Measurements from ENCODE around the gene CACNA1H. TPM values are rescaled to one million over a fixed set of nuclear protein-coding genes. Genes with fewer than 3 reads are reported as not detected.

Gene CACNA1H
- total RNA-seq, 1 experiment from 2014 or later: 24.8 TPM

DNA sequence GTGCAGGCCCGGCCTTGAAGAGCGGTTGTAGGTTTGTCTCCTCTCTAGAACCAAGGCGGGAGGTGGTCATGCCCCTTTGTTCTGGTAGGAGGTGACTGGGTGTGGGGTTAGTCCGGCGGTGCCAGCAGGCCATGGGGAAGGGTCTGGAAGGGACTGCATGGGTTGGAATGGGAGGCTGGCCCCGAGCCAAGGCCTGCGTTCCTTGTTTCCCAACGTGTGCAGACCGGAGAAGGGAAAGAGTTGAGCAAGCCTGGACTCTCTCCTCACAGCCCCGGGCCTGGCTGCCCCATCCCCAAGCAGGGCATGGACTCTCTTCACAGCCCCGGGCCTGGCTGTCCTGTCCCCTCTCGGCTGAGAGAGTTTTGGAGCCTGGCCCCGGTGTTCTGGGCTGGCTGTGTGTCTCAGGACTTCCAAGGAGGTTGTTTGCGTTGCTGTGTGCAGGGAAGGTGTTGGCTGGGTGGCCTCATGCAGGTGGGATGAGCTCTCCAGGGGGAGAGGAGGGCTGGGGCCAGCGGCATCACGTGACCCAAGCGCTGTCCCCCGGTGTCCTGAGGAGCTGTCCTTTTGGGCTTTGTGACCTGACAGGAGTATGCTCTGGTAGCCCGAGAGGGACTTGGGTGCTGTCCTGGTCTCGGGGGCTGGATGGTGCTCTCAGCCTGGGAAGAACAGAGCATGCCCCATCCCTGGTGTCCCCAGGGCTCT lies 2.6 kb downstream of the CACNA1H start:
- Histone ChIP-seq H3K27me3 (ENCODE audit: control insufficient read depth, insufficient read depth, low read length) (no peaks in the 10 kb centered on the region), H3K36me3 (replicated peaks; ENCODE audit: control insufficient read depth, insufficient read depth, low read length) (no peaks in the 10 kb centered on the region), H3K4me3 (ENCODE audit: insufficient read depth, low read depth, low read length) (no peak overlapping the region)
- peak; percentile 62 for DNase-seq

DNA sequence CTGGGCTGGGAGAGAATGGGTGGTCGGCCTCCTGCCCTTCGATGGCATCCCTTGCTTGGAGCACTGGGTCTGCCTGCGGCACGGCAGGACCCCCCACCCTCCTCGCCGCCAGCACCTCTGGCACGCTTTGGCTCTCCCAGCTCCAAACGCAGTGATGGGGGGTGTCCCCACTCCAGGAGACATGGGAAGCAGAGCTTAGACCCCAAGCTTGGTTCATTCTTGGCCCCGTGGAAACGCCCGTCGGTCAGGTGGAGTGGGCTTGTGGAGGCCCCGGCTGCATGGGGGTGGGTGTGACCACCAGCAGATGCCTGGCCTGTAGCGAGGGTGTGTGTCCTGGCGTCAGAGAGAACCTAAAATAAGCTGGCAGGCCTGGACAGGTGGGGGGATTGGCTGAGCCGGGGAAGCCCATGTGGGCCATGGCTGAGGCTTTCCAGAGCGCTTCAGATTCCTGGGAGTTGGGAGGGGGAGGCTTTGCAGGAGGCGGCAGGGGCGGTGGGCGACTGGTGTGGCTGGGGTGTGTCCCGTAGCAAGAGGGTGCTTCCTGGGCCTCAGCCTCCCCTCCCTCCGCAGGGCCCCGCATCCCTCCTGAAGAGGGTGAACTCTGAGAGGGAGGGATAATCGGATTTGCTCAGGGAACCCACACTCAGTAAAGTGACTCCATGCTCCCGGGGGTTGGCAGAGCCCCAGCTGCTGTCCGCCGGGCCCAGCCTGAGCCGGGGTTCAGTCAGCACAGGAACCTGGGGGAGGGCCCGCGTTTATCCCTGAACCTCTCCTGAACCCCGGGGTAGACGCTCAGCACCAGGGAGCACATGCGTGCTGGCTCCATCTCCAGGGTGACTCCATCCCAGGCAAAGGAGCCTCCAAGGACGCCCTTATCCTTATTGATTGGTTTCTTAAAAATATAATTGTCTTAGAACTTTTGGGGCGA lies 3.4 kb downstream of the CACNA1H start:
- H3K4me3 ChIP-seq (ENCODE audit: insufficient read depth, low read depth, low read length): no peak overlapping the region
- DNase-seq: peak; percentile 75
- H3K36me3 ChIP-seq (replicated peaks; ENCODE audit: control insufficient read depth, insufficient read depth, low read length): no peaks in the 10 kb centered on the region
- no peaks in the 10 kb centered on the region for H3K27me3 ChIP-seq (ENCODE audit: control insufficient read depth, insufficient read depth, low read length)

DNA sequence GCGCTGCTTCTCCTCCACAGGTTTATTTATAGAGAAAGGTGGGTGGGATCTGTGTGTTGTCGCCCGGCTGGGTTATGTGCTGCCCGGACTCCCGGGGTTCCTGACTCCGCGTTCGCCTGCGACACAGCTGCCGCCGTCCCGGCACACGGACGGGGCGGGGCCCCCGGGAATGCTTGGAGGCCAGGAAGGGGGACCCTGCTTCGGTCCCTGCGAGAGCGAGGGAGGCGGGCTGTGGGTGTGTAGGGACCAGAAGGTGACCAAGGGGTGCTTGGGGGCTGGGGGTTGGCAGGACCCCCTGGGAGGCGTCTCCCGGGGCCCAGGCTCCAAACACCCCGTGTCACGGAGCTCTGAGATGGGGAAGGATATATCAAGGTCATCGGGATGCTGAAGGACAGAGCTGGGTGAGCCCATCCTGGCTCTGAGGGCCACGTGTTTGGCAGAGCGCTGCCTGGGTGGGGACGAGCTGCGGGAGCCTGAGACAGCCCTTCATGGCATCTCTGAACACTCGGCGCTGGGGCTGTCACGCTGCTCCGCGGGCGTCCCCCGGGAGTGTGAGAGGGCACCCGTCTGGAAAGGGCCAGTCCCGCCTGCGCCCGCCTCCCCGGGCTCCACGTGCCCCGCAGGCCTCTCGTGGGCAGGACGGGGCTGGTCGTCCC lies 4.2 kb downstream of the CACNA1H start:
- Histone ChIP-seq H3K4me3 (ENCODE audit: insufficient read depth, low read depth, low read length) (no peak overlapping the region), H3K36me3 (replicated peaks; ENCODE audit: control insufficient read depth, insufficient read depth, low read length) (no peaks in the 10 kb centered on the region), H3K27me3 (ENCODE audit: control insufficient read depth, insufficient read depth, low read length) (no peaks in the 10 kb centered on the region)
- DNase-seq: peak; percentile 71

DNA sequence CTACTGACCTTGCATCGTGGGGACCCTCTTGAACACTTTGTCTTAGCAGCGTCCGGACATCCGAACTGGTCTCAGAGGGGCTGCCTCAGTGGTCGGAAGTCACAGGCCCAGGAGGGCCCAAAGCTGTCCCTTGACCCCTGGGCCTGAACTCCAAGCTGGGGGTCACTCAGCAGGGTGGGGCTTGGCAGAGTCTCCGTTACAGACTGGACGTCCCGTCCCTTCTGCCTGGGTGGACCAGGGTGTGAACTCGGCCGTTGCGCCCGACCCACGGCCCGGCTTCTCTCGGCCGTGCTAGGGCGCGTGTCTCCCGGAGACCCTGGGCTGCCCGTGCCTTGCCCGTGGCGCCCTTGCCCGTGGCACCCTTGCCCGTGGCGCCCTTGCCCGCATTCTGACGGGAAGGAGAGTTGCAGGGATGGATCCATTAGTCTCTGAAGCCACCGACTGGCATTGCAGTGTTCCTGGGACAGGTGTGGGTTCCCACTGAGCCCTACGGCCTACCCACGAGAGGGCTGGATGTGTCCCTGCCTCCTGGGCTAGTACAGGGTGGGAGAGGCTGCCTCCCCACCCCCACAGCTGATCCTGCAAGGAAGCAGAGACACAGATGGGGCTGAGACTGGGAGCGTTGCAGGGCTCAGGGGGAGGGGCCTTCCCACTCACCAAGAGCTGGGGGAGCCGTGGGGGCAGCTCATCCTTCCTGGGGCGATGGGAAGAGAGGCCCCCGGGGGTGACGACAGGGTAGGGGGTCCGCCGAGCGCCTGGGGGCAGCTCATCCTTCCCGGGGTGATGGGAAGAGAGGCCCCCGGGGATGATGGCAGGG lies 4.9 kb downstream of the CACNA1H start:
- no peaks in the 10 kb centered on the region for H3K36me3 ChIP-seq (replicated peaks; ENCODE audit: control insufficient read depth, insufficient read depth, low read length)
- H3K27me3 ChIP-seq (ENCODE audit: control insufficient read depth, insufficient read depth, low read length): no peaks in the 10 kb centered on the region
- peak; percentile 73 for DNase-seq
- H3K4me3 ChIP-seq (ENCODE audit: insufficient read depth, low read depth, low read length): no peak overlapping the region

DNA sequence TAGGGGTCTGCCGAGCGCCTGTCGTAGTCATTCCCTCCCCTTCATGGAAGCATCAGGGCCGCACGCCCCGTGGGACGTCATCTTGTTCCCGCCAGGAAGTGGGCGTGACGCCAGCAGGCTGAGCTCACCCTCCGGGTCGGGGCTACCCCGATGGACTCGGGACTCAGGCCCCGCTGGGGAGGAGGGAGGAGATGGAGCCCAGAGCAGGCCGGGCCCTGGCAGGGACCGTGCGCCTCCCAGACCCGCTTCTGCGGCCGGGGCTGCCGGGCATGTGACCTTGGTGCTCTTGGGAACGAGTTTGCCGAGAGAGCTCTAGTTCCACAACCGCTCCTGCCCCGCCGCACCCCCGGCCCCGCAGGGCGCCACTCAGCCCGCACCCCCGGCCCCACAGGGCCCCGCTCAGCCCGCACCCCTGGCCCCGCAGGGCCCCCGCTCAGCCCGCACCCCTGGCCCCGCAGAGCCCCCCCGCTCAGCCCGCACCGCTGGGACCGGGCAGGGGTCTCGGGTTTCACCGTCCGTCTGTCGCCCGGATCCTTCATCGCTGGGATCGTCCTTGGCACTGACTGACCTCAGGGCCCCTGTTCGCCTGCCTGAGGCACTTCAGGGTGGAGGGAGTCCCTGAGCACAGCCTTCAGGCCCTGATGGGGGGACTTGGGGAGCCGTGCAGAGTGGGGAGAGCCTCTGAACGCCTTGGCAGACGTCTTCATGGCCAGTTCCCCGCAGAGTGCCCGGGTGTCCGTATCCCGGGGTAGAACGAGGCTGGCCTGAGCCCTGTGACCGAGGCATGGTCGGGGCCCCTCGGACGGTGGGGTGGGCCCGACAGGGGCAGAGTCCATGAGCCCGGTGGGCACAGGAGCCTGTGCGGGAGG lies 5.8 kb downstream of the CACNA1H start:
- H3K4me3 ChIP-seq (ENCODE audit: insufficient read depth, low read depth, low read length): no peak overlapping the region
- H3K27me3 ChIP-seq (ENCODE audit: control insufficient read depth, insufficient read depth, low read length): no peaks in the 10 kb centered on the region
- peak; percentile 72 for DNase-seq
- H3K36me3 ChIP-seq (replicated peaks; ENCODE audit: control insufficient read depth, insufficient read depth, low read length): no peaks in the 10 kb centered on the region

DNA sequence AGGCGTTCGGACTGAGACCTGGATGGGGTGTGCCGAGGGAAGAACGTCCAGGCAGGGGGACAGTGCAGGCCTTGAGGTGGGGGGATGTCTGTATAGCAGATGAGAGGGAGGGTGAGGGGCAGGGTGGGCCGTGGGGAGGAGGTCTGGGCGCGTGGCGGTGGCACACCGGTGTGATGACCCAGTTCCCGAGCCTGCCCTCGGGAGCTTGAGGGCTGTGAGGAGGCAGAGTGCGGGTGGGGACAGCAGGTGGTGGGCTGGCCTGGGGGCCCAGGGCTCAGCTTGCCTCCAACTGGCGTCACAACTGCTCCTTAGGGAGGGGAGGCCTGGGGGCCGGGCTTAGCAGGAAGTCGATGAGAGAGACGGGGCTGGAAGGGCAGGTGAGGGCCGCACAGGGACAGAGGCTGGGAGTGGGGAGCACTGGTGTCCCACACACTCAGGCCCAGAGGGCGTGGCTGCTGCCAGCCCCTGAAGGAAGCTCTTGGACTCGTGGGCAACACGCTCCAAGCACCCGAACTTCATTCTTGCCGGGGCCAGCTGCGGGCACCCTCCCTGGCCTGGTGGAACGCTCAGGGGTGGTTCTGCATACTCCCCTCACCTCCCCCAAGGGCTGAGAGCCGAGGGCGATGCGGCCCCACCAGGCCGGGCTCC lies 6.5 kb downstream of the CACNA1H start:
- no peaks in the 10 kb centered on the region for H3K36me3 ChIP-seq (replicated peaks; ENCODE audit: control insufficient read depth, insufficient read depth, low read length)
- H3K27me3 ChIP-seq (ENCODE audit: control insufficient read depth, insufficient read depth, low read length): no peaks in the 10 kb centered on the region
- peak; percentile 68 for DNase-seq
- no peak overlapping the region for H3K4me3 ChIP-seq (ENCODE audit: insufficient read depth, low read depth, low read length)

DNA sequence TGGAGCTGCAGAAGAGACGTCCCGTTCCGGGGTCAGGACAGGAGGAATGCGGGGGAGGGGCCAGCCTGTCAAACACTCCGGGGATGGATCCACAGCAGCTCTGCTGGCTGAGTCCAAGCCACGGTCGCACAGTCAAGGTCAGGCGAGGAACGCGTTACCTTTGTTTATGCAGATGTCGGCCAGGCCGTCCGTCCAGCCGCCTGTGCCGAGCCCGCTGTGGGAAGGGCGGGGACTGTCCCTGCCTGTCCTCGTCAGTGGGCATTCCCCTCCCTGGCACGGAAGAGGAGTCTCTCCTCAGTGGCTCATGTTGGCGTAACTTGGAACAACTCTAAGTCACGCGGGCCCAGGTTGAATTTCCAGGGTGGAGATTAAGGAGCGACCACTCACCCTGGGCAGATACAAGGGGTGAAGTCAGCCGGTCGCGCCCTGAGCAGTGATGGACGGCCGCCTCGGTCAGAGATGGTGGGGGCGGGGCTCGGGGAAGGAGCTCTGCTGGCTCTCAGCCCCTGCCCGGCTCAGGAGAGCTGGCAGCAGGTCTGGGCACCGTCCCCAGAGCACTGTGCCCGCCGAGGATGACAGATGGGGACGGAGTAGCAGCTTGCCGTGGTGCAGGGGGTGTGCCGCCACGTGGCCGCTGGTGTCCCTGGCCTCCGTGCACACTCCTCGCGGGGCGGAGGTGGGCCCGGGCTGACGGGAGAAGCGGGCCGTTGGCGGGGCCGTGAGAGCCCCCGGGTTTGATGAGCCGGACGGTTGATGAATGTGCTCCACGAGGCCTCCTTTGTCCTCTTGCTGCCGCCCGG lies 7.3 kb downstream of the CACNA1H start:
- peak; percentile 70 for DNase-seq
- Histone ChIP-seq H3K27me3 (ENCODE audit: control insufficient read depth, insufficient read depth, low read length) (no peaks in the 10 kb centered on the region), H3K36me3 (replicated peaks; ENCODE audit: control insufficient read depth, insufficient read depth, low read length) (no peaks in the 10 kb centered on the region), H3K4me3 (ENCODE audit: insufficient read depth, low read depth, low read length) (no peak overlapping the region)

DNA sequence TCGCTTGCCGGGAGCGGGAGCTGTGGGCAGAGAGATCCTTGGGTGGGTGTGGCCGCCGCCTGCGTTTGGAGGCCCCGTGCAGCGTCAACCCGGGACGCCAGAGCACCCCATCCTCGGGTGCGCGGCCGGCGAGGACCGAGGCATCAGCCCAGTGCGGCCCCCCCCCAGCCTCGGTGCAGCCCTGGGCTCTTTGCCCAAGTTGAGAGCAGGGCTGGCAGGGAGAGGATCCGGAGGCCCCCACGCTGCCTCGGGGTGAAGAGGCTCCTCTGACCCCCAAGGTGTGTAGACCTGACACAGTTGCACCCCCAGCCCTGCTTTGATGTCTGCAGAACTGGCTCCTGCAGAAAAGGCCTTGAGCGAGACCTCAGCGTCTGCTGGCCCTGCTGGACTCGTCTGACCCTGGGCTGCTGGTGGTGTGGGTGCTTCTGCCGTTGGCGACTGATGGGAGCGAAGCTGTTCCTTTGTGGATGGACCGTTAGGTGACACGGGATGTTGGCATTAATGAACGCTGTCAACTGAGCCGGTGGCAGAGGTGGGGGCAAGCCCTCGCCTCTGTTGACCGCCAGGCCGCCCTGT lies 8.0 kb downstream of the CACNA1H start:
- no peaks in the 10 kb centered on the region for H3K36me3 ChIP-seq (replicated peaks; ENCODE audit: control insufficient read depth, insufficient read depth, low read length)
- no peak overlapping the region for H3K4me3 ChIP-seq (ENCODE audit: insufficient read depth, low read depth, low read length)
- no peaks in the 10 kb centered on the region for H3K27me3 ChIP-seq (ENCODE audit: control insufficient read depth, insufficient read depth, low read length)
- peak; percentile 62 for DNase-seq

DNA sequence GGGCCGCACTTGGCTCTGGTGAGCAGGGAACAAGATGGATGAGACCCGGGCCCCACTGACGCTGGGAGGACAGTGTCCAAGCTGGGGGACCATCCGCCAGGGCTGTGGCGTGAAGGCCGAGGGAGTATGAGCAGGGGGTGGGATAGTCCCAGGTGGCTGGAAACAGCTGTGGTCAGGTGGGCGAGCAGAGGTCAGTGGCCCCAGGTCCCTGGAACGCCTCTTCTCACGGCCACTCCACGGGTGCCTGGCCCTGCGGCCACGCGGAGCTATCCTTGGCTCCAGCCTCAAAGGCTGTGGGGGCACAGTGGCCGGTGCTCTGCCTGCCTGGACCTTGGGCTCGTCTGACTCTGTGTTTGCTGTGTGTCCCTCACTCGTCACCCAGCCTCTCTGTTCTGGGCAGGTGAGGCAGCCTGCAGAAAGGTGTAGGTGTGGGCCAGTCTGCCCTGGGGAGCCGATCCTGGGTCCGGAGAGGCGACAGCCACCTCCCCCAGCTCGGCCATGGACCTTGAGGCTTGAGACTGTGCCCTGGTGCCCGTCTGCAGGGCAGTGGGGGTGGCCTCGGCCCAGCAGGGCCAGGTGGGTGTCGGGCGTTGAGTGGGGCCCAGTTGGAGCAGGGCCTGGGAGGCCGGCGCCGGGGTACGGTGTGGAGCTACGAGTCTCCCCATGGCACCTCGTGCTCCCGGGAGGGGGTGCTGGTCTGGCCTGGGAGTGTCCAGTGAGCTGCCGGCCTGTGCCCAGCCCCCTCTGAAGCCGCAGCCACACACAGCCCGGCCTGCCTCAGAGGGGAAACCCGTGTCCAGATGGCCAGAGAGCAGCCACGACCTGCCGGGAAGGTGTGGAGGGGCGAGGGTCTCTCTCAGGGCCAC lies 10.0 kb downstream of the CACNA1H start:
- H3K36me3 ChIP-seq (replicated peaks; ENCODE audit: control insufficient read depth, insufficient read depth, low read length): no peaks in the 10 kb centered on the region
- H3K27me3 ChIP-seq (ENCODE audit: control insufficient read depth, insufficient read depth, low read length): no peaks in the 10 kb centered on the region
- DNase-seq: peak; percentile 72
- H3K4me3 ChIP-seq (ENCODE audit: insufficient read depth, low read depth, low read length): no peak overlapping the region

DNA sequence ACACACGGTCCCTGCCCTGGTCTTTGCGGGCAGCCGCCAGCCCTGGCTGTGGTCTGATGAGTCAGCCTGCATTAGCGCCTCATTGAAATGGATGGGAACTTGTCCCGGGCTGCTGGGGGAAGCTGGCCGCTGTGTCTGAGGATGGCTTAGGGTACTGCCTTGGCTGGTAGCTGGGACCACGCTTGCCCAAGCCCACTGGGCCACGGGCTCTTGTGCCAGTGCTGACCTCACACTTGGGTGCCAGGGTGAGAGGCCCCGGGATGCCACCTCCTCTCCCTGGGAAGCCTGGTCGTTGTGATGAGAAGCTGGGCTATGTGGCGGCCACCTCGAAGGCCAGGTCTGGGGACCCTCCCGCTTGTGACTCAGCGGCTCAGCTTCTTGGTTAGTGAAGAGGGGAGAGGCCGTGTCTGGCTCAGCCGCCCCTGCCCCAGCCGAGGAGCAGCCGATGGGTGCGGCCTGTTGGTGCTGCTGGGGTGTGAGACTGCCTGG lies 10.7 kb downstream of the CACNA1H start:
- Histone ChIP-seq H3K27me3 (ENCODE audit: control insufficient read depth, insufficient read depth, low read length) (no peaks in the 10 kb centered on the region), H3K36me3 (replicated peaks; ENCODE audit: control insufficient read depth, insufficient read depth, low read length) (no peaks in the 10 kb centered on the region), H3K4me3 (ENCODE audit: insufficient read depth, low read depth, low read length) (no peak overlapping the region)
- DNase-seq: peak; percentile 72

DNA sequence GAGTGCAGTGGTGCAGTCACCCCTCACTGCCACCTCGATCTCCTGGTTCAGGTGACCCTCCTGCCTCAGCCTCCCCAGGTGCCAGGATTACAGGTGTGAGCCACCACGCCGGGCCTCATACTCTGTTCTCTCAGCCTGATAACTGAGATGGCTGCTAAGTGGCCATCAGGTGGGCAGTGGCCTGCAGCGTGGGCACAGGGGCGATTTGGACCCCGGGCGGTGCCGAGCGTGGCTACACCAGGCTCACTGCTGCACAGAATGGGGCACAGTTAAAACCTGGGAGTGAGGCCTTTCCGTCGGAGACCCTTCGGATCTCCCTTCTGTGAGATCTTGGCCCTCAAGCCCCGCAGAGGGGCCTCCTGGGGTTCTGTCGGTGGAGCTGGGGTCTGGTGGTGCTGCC lies 11.5 kb downstream of the CACNA1H start:
- Histone ChIP-seq H3K27me3 (ENCODE audit: control insufficient read depth, insufficient read depth, low read length) (no peaks in the 10 kb centered on the region), H3K4me3 (ENCODE audit: insufficient read depth, low read depth, low read length) (no peak overlapping the region), H3K36me3 (replicated peaks; ENCODE audit: control insufficient read depth, insufficient read depth, low read length) (no peaks in the 10 kb centered on the region)
- peak; percentile 70 for DNase-seq

Data from H7 (cell line).